Kidney (tissue), 14 donors: ENCODE results near the gene TSNAX. TPM values are rescaled to one million over a fixed set of nuclear protein-coding genes. Genes with fewer than 3 reads are reported as not detected.
A peak's percentile ranks its signal among the peaks of the same experiment; 100 is the strongest.

Experiments used
- DNase-seq, 5 donors: peaks; one replicate each; pipeline ENCODE4 v3.0.0-alpha.2; 2013 to 2020
- FAIRE-seq: peaks from 2 replicates; lab custom pipeline; 2012; peaks lifted over from hg19 to GRCh38; lab: Jason Lieb, UNC
- H3K27ac ChIP-seq, 2 donors: one replicate each; pipeline ENCODE4 v1.7.0; 2013; ENCODE audit warnings: low read depth in 2 of 2, low read length in 2 of 2, inconsistent platforms in 1 of 2
- H3K27me3 ChIP-seq: one replicate; pipeline ENCODE4 v1.7.1; 2013; ENCODE audit warnings: low read length, inconsistent platforms; ENCODE audit not compliant: control insufficient read depth, insufficient read depth
- H3K36me3 ChIP-seq, 3 donors: one replicate each; pipeline versions ENCODE4 v1.7.0 to v1.7.1; 2013; ENCODE audit warnings: low read length in 3 of 3, control low read depth in 1 of 3, inconsistent platforms in 1 of 3; ENCODE audit not compliant: insufficient read depth in 3 of 3, control insufficient read depth in 2 of 3
- H3K4me1 ChIP-seq, 3 donors: one replicate each; pipeline versions ENCODE4 v1.7.0 to v1.7.1; 2013; ENCODE audit warnings: low read length in 3 of 3, inconsistent platforms in 1 of 3, low read depth in 1 of 3; ENCODE audit not compliant: control insufficient read depth in 2 of 3, insufficient read depth in 2 of 3
- H3K4me3 ChIP-seq, 3 donors: one replicate each; pipeline versions ENCODE4 v1.7.0 to v1.8.1; 2013; ENCODE audit warnings: low read length in 3 of 3, control low read depth in 1 of 3, inconsistent platforms in 1 of 3
- H3K9ac ChIP-seq, 3 donors: one replicate each; pipeline versions ENCODE4 v1.7.0 to v1.7.1; 2013; ENCODE audit warnings: low read length in 3 of 3, control low read depth in 1 of 3, inconsistent platforms in 1 of 3
- H3K9me3 ChIP-seq, 3 donors: one replicate each; pipeline versions ENCODE4 v1.7.0 to v1.7.1; 2013; ENCODE audit warnings: low read length in 3 of 3, control low read depth in 1 of 3, inconsistent platforms in 1 of 3; ENCODE audit not compliant: control insufficient read depth in 2 of 3, insufficient read depth in 1 of 3
- CTCF ChIP-seq: IDR thresholded peaks from 3 replicates; pipeline ENCODE4 v1.5.1; 2012; ENCODE audit warnings: mild to moderate bottlenecking, moderate library complexity, borderline replicate concordance; ENCODE audit not compliant: insufficient read depth; ENCODE audit errors: extremely low read depth
- intact Hi-C: fragments of 100-400 bp; cut with DNase I; formaldehyde crosslinking; loops from one replicate; pipeline ENCODE4 v1.11.1; 2022
- polyA plus RNA-seq: library from polyadenylated mRNA; stranded (reverse); fragments of 350-450 nt; fragmentation: Illumina TruSeq; extraction: RNeasy Lipid Tissue Mini Kit (QIAGEN cat#74804); gene quantifications from one replicate; pipeline ENCODE4 v1.2.3, GENCODE V29; 2014; ENCODE audit warnings: low read depth, low replicate concordance; ENCODE audit not compliant: insufficient read depth
- total RNA-seq: library from RNA; stranded (reverse); fragmentation: NEBNext Ultra II Directional; extraction: Animal tissue kit (Norgen Biotek cat#: 25700); gene quantifications from one replicate; pipeline ENCODE4 v1.2.1, GENCODE V29; 2021
- donor health status: control.
- donor health status: control.
- donor health status: control.
- donor health status: control.
- donor health status: control.
- donor health status: DM: yes; HTN: yes; CAD: no.
- donor health status: Normal renal cell carcinoma (clear cell type).

Gene TSNAX
- total and polyA plus RNA-seq, 2 donors from 2014 or later = 27.1 to 42.3 TPM

- Histone ChIP-seq H3K4me3 (no peak overlapping the region), H3K9ac (no peak overlapping the region), H3K4me1 (peaks cover 0 to 9% (median 6%) of the 10 kb centered on the region in 3 donors), H3K27me3 (no peaks in the 10 kb centered on the region), H3K36me3 (peaks cover 2 to 11% (median 2%) of the 10 kb centered on the region in 3 donors), H3K9me3 (no peaks in the 10 kb centered on the region), H3K27ac (no peak overlapping the region)
- no peak for TF ChIP-seq CTCF
- intact Hi-C loops = no loop called here
- FAIRE-seq (no peak), DNase-seq (no peak)
Measured at GRCh38 chr1:231534703-231535159, 6.3 kb downstream of the TSNAX start.

GRCh38 chr1:231536099-231536498 is 7.6 kb downstream of the TSNAX start:
- H3K36me3 ChIP-seq = peaks cover 2 to 6% (median 4%) of the 10 kb centered on the region in 3 donors
- no peak for FAIRE-seq
- H3K9ac ChIP-seq = no peak overlapping the region

GRCh38 chr1:231540847-231541246 is 12.4 kb downstream of the TSNAX start:
- no peak for TF ChIP-seq CTCF
- H3K4me1 ChIP-seq = no peaks in the 10 kb centered on the region
- no peak overlapping the region for H3K27ac ChIP-seq
- H3K36me3 ChIP-seq = peaks cover 6% of the 10 kb centered on the region in 3 donors
- no peak overlapping the region for H3K9ac ChIP-seq
- H3K4me3 ChIP-seq = no peak overlapping the region
- intact Hi-C loops = no loop called here
- no peaks in the 10 kb centered on the region for H3K27me3 ChIP-seq
- FAIRE-seq (no peak), DNase-seq (no peak)
- H3K9me3 ChIP-seq = peaks cover 0 to 7% (median 3%) of the 10 kb centered on the region in 3 donors

More at GRCh38 chr1:231536099-231536498, 7.6 kb downstream of the TSNAX start:
- no peak for TF ChIP-seq CTCF
- no peak for DNase-seq
- no peak overlapping the region for H3K4me3 ChIP-seq
- intact Hi-C loops = no loop called here
- H3K27ac ChIP-seq = no peak overlapping the region
- H3K4me1 ChIP-seq = peaks cover 0 to 4% (median 0%) of the 10 kb centered on the region in 3 donors
- H3K9me3 ChIP-seq = peaks cover 0 to 7% (median 3%) of the 10 kb centered on the region in 3 donors
- no peaks in the 10 kb centered on the region for H3K27me3 ChIP-seq

- no peaks in the 10 kb centered on the region for H3K4me1 ChIP-seq
- peaks cover 0 to 7% (median 3%) of the 10 kb centered on the region in 3 donors for H3K9me3 ChIP-seq
- H3K36me3 ChIP-seq = peaks cover 6% of the 10 kb centered on the region in 3 donors
- no peaks in the 10 kb centered on the region for H3K27me3 ChIP-seq
- H3K4me3 ChIP-seq = no peak overlapping the region
- intact Hi-C loops = no loop called here
- FAIRE-seq = no peak
- no peak for TF ChIP-seq CTCF
- DNase-seq = peak in 1 of 5 donors; percentile 21
- no peak overlapping the region for H3K9ac ChIP-seq
- no peak overlapping the region for H3K27ac ChIP-seq
Measured at GRCh38 chr1:231541842-231542241, 13.4 kb downstream of the TSNAX start.
